ENCODE data around the gene CFAP90. TPM values are rescaled to one million over a fixed set of nuclear protein-coding genes. Genes with fewer than 3 reads are reported as not detected.

CFAP90 gene
- total and polyA plus RNA-seq, 7 donors = not detected

DNA sequence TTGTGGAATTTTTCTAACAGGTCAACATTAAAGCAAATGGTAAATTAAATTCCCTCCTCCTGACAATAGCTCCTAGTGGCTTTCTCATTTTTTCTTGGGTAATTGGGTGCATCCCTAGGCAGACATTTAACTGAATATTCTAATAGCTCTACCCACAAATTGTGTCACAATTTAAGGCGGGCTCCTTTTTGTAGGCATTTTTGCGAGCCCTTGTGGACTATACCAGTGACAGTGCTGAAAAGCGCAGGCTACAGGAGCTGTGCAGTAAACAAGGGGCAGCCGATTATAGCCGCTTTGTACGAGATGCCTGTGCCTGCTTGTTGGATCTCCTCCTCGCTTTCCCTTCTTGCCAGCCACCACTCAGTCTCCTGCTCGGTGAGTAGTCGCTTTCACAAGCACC, 38.0 kb upstream of the CFAP90 start:
- Histone ChIP-seq H3K4me1 (no peaks in the 10 kb centered on the region), H3K4me3 (no peak overlapping the region), H3K27me3 (ENCODE audit: insufficient read depth in 3 of 3, low read length in 2 of 3) (no peaks in the 10 kb centered on the region), H3K36me3 (ENCODE audit: insufficient read depth in 1 of 2, low read depth in 1 of 2) (peaks cover 11 to 93% of the 10 kb centered on the region in 2 donors), H3K27ac (no peak overlapping the region), H3K9me3 (no peaks in the 10 kb centered on the region)
- 93 to 97% (median 94%) methylated on average over 9 of the region's 9 CpGs for WGBS, 3 donors
- ATAC-seq = no peak
- no peak for TF ChIP-seq CTCF (IDR thresholded peaks at IDR 0.05)
- intact Hi-C loops (cut with DNase I) = no loop called here
- DNase-seq = no peak

DNA sequence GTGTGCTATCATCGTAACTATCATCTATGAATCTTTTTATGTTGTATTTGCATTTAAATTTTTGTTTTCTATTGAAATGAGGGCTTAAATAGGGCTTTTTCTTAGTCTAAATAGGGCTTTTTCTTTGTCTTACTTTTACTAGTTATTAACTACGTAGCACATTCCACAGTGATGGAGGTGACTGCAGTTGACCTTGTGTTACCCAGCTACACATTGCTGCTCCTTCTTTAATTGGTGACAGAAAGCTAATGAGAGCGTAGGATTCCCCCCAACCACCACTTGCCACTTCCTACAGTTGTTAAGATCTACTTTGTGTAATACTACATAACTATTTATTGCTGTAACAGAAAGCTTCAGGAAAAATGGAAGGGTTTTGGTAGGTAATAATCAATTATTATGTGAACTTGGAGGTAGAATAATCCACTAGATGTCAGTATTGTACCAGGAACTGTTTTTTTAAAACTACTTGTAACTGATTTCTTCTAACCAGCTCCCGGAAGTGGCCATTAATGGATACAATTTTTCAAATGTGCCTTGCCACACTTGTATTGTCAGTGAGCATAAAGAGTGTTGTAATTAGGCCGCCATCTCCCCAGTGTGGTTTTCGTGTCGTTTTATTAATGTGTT, 36.0 kb upstream of the CFAP90 start:
- intact Hi-C loops (cut with DNase I) = no loop called here
- no peak overlapping the region for H3K4me3 ChIP-seq
- no peaks in the 10 kb centered on the region for H3K4me1 ChIP-seq
- peaks cover 14 to 93% of the 10 kb centered on the region in 2 donors for H3K36me3 ChIP-seq (ENCODE audit: insufficient read depth in 1 of 2, low read depth in 1 of 2)
- ATAC-seq = no peak
- TF ChIP-seq CTCF (IDR thresholded peaks at IDR 0.05) = peak; percentile 46
- WGBS, 3 donors = 77 to 79% (median 78%) methylated on average over 7 of the region's 7 CpGs
- H3K9me3 ChIP-seq = no peaks in the 10 kb centered on the region
- H3K27me3 ChIP-seq (ENCODE audit: insufficient read depth in 3 of 3, low read length in 2 of 3) = no peaks in the 10 kb centered on the region
- H3K27ac ChIP-seq = no peak overlapping the region
- no peak for DNase-seq

- DNase-seq = no peak
- H3K36me3 ChIP-seq (ENCODE audit: insufficient read depth in 1 of 2, low read depth in 1 of 2) = peaks cover 16 to 93% of the 10 kb centered on the region in 2 donors
- 83 to 87% (median 84%) methylated on average over 5 of the region's 5 CpGs for WGBS, 3 donors
Measured at GRCh38 chr5:7884491-7885267, 33.7 kb upstream of the CFAP90 start.

GRCh38 chr5:7882926-7883325, 32.0 kb upstream of the CFAP90 start:
- Histone ChIP-seq H3K4me3 (no peak overlapping the region), H3K27me3 (ENCODE audit: insufficient read depth in 3 of 3, low read length in 2 of 3) (no peaks in the 10 kb centered on the region), H3K27ac (no peak overlapping the region), H3K36me3 (ENCODE audit: insufficient read depth in 1 of 2, low read depth in 1 of 2) (peaks cover 16 to 93% of the 10 kb centered on the region in 2 donors), H3K4me1 (no peaks in the 10 kb centered on the region), H3K9me3 (no peaks in the 10 kb centered on the region)
- no peak for TF ChIP-seq CTCF (IDR thresholded peaks at IDR 0.05)
- intact Hi-C loops (cut with DNase I) = no loop called here
- WGBS, 3 donors = 83 to 92% (median 87%) methylated on average over 4 of the region's 4 CpGs
- ATAC-seq = no peak
- no peak for DNase-seq

More at GRCh38 chr5:7884491-7885267, 33.7 kb upstream of the CFAP90 start:
- no peaks in the 10 kb centered on the region for H3K27me3 ChIP-seq (ENCODE audit: insufficient read depth in 3 of 3, low read length in 2 of 3)
- intact Hi-C loops (cut with DNase I) = no loop called here
- H3K27ac ChIP-seq = no peak overlapping the region
- ATAC-seq = no peak
- no peaks in the 10 kb centered on the region for H3K9me3 ChIP-seq
- no peaks in the 10 kb centered on the region for H3K4me1 ChIP-seq
- H3K4me3 ChIP-seq = no peak overlapping the region
- TF ChIP-seq CTCF (IDR thresholded peaks at IDR 0.05) = no peak
